Mesenchymal stem cell (in vitro differentiated cells and primary cell): Measurements from ENCODE around the gene CYREN.

ENCODE experiments used
- DNase-seq: peaks from one replicate; pipeline ENCODE4 v3.0.0-alpha.2; 2013
- H2AFZ ChIP-seq: one replicate; pipeline ENCODE4 v1.6.1; 2013; ENCODE audit warnings: low read depth, mild to moderate bottlenecking, control low read depth, inconsistent platforms, low read length, moderate library complexity
- H2AK5ac ChIP-seq: 2 replicates; pipeline ENCODE4 v1.6.1; 2013; ENCODE audit warnings: low read length, moderate library complexity, mild to moderate bottlenecking, inconsistent platforms; ENCODE audit not compliant: severe bottlenecking
- H2BK120ac ChIP-seq: one replicate; pipeline ENCODE4 v1.6.1; 2013; ENCODE audit warnings: low read depth, mild to moderate bottlenecking, inconsistent platforms, low read length, moderate library complexity
- H2BK12ac ChIP-seq, 2 experiments: one replicate each; pipeline ENCODE4 v1.6.1; 2013; ENCODE audit warnings: inconsistent platforms in 2 of 2, low read length in 2 of 2, mild to moderate bottlenecking in 2 of 2, moderate library complexity in 2 of 2, control low read depth in 1 of 2
- H2BK15ac ChIP-seq: one replicate; pipeline ENCODE4 v1.6.1; 2013; ENCODE audit warnings: mild to moderate bottlenecking, low read depth, inconsistent platforms; ENCODE audit not compliant: poor library complexity, severe bottlenecking
- H2BK5ac ChIP-seq: 2 replicates; pipeline ENCODE4 v1.6.1; 2013; ENCODE audit warnings: low read depth, mild to moderate bottlenecking, low read length, control low read depth, inconsistent platforms; ENCODE audit not compliant: poor library complexity, severe bottlenecking
- H3K14ac ChIP-seq, 2 experiments: one replicate each; pipeline ENCODE4 v1.6.1; 2013; ENCODE audit warnings: inconsistent platforms in 2 of 2, low read length in 2 of 2, control low read depth in 1 of 2, mild to moderate bottlenecking in 1 of 2, moderate library complexity in 1 of 2
- H3K18ac ChIP-seq, 2 experiments: one replicate each; pipeline ENCODE4 v1.6.1; 2013; ENCODE audit warnings: inconsistent platforms in 2 of 2, low read length in 2 of 2, control low read depth in 1 of 2, low read depth in 1 of 2, mild to moderate bottlenecking in 1 of 2
- H3K23ac ChIP-seq, 2 experiments: one replicate each; pipeline ENCODE4 v1.6.1; 2013; ENCODE audit warnings: inconsistent platforms in 2 of 2, low read length in 2 of 2, mild to moderate bottlenecking in 2 of 2, moderate library complexity in 2 of 2, control low read depth in 1 of 2
- H3K27ac ChIP-seq: 2 replicates; pipeline ENCODE4 v1.5.1; 2013; ENCODE audit warnings: mild to moderate bottlenecking, moderate library complexity, low read length, control low read depth, inconsistent platforms; ENCODE audit not compliant: poor library complexity, severe bottlenecking
- H3K27me3 ChIP-seq, 2 experiments: 2 replicates each; pipeline versions ENCODE4 v1.6.1 to v1.7.0; 2013; ENCODE audit warnings: low read length in 2 of 2, mild to moderate bottlenecking in 2 of 2, moderate library complexity in 2 of 2, control low read depth in 1 of 2, inconsistent platforms in 1 of 2; ENCODE audit not compliant: control insufficient read depth in 1 of 2, insufficient read depth in 1 of 2
- H3K36me3 ChIP-seq, 2 experiments: 2 replicates each; pipeline versions ENCODE4 v1.6.1 to v1.7.0; 2013; ENCODE audit warnings: low read length in 2 of 2, control low read depth in 1 of 2, inconsistent platforms in 1 of 2, low read depth in 1 of 2, mild to moderate bottlenecking in 1 of 2; ENCODE audit not compliant: insufficient read depth in 2 of 2, control insufficient read depth in 1 of 2
- H3K4ac ChIP-seq, 2 experiments: one replicate each; pipeline ENCODE4 v1.6.1; 2013; ENCODE audit warnings: inconsistent platforms in 2 of 2, low read length in 2 of 2, mild to moderate bottlenecking in 2 of 2, moderate library complexity in 2 of 2, control low read depth in 1 of 2, low read depth in 1 of 2
- H3K4me1 ChIP-seq: 2 replicates; pipeline ENCODE4 v1.6.1; 2013; ENCODE audit warnings: low read depth, low read length, control low read depth; ENCODE audit not compliant: control insufficient read depth, insufficient read depth
- H3K4me2 ChIP-seq: 2 replicates; pipeline ENCODE4 v1.6.1; 2013; ENCODE audit warnings: low read length, mild to moderate bottlenecking, inconsistent platforms; ENCODE audit not compliant: poor library complexity, severe bottlenecking
- H3K4me3 ChIP-seq, 2 experiments: 2 replicates each; pipeline versions ENCODE4 v1.5.1 to v1.7.0; 2013; ENCODE audit warnings: low read length in 2 of 2, mild to moderate bottlenecking in 2 of 2, control low read depth in 1 of 2, low read depth in 1 of 2; ENCODE audit not compliant: insufficient read depth in 1 of 2
- H3K79me1 ChIP-seq: replicated peaks from 2 replicates; pipeline ENCODE4 v1.6.1; 2013; ENCODE audit warnings: mild to moderate bottlenecking, control low read depth, low read length, inconsistent platforms; ENCODE audit not compliant: poor library complexity, severe bottlenecking
- H3K9ac ChIP-seq: 2 replicates; pipeline ENCODE4 v1.7.0; 2013; ENCODE audit warnings: mild to moderate bottlenecking, low read length, moderate library complexity
- H3K9me3 ChIP-seq: 2 replicates; pipeline ENCODE4 v1.7.0; 2013; ENCODE audit warnings: mild to moderate bottlenecking, low read length; ENCODE audit not compliant: control insufficient read depth
- H4K8ac ChIP-seq: one replicate; pipeline ENCODE4 v1.6.1; 2013; ENCODE audit warnings: inconsistent platforms, mild to moderate bottlenecking, low read length, moderate library complexity
- H4K91ac ChIP-seq: one replicate; pipeline ENCODE4 v1.6.1; 2013; ENCODE audit warnings: mild to moderate bottlenecking, low read length, inconsistent platforms
- WGBS: methylation state at CpG from one replicate; pipeline ENCODE4 v1.1.7; 2013; ENCODE audit warnings: mixed read lengths; 5-methylcytosine and 5-hydroxymethylcytosine counted together

CYREN gene

GRCh38 chr7:135193615-135194081, 23.1 kb upstream of the CYREN start:
- peak overlapping the region; percentile 93 for H2BK5ac ChIP-seq
- peak; percentile 90 for DNase-seq
- no peak overlapping the region for H2BK12ac ChIP-seq
- H3K27ac ChIP-seq = peak overlapping the region; percentile 95
- peak overlapping the region; percentile 93 for H2AK5ac ChIP-seq
- no peak overlapping the region for H3K4me3 ChIP-seq
- H2BK15ac ChIP-seq = no peak overlapping the region
- no peak overlapping the region for H4K91ac ChIP-seq
- H3K4me1 ChIP-seq = peaks cover 31% of the 10 kb centered on the region
- H4K8ac ChIP-seq = no peak overlapping the region
- no peaks in the 10 kb centered on the region for H3K9me3 ChIP-seq
- H3K18ac ChIP-seq = peak overlapping the region in 1 of 2 experiments; percentile 42
- no peak overlapping the region for H3K9ac ChIP-seq
- no peak overlapping the region for H3K4ac ChIP-seq
- no peak overlapping the region for H3K23ac ChIP-seq
- no peaks in the 10 kb centered on the region for H3K27me3 ChIP-seq
- no peak overlapping the region for H2BK120ac ChIP-seq
- peaks cover 57 to 67% of the 10 kb centered on the region in 2 experiments for H3K36me3 ChIP-seq
- no peak overlapping the region for H2AFZ ChIP-seq
- H3K4me2 ChIP-seq = no peak overlapping the region
- WGBS = 56% methylated on average over 9 of the region's 10 CpGs
- H3K14ac ChIP-seq = no peak overlapping the region
- peaks cover 46% of the 10 kb centered on the region for H3K79me1 ChIP-seq

DNA sequence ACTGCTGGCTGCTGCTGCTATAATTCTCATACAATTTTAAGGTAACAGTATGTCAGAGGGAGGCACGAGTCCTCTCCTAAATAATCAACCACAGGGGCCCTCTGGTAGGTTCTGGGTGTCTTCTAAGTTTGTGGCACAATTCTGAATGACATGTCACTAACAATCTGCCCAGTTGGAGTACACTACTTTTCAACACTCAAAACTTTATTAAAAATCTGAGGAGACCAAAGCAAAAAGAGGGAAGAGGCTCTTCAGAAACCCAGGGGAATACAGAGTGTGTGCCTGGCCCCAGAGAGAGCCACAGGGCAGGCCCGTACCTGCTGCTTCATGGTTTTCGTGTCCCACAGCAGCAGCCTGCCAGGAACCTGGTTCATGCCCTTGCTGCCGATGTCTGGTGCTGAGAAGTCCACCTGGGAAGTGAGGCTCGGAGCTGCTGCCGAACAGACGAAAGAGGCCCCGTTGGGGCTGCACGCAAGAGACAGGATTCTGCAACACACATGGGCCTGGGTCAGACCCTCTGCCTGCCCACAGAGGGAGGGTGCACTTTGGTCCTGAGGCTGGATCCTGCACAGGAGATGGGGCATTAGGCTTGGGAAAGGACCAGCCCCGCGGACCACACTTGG, 22.5 kb upstream of the CYREN start:
- WGBS = 95% methylated on average over 10 of the region's 11 CpGs
- no peak overlapping the region for H2BK12ac ChIP-seq
- no peak overlapping the region for H3K9ac ChIP-seq
- H3K27me3 ChIP-seq = no peaks in the 10 kb centered on the region
- H2BK120ac ChIP-seq = no peak overlapping the region
- H3K9me3 ChIP-seq = no peaks in the 10 kb centered on the region
- peaks cover 29% of the 10 kb centered on the region for H3K4me1 ChIP-seq
- H3K23ac ChIP-seq = no peak overlapping the region
- peak overlapping the region in 1 of 2 experiments; percentile 42 for H3K18ac ChIP-seq
- H2AFZ ChIP-seq = no peak overlapping the region
- H4K8ac ChIP-seq = peak overlapping the region; percentile 56
- H2BK5ac ChIP-seq = no peak overlapping the region
- no peak overlapping the region for H3K4me3 ChIP-seq
- peaks cover 45% of the 10 kb centered on the region for H3K79me1 ChIP-seq
- H2AK5ac ChIP-seq = peak overlapping the region; percentile 88
- peaks cover 60 to 73% of the 10 kb centered on the region in 2 experiments for H3K36me3 ChIP-seq
- H3K4ac ChIP-seq = no peak overlapping the region
- peak overlapping the region; percentile 6 for H3K4me2 ChIP-seq
- no peak overlapping the region for H4K91ac ChIP-seq
- H3K27ac ChIP-seq = peak overlapping the region; percentile 84
- H2BK15ac ChIP-seq = no peak overlapping the region
- no peak for DNase-seq
- H3K14ac ChIP-seq = no peak overlapping the region

GRCh38 chr7:135190703-135191102, 20.2 kb upstream of the CYREN start:
- Histone ChIP-seq H3K36me3 (peaks cover 59 to 75% of the 10 kb centered on the region in 2 experiments), H3K4me1 (peaks cover 16% of the 10 kb centered on the region), H4K91ac (no peak overlapping the region), H3K18ac (no peak overlapping the region), H3K27ac (no peak overlapping the region), H3K4me2 (no peak overlapping the region), H2AFZ (no peak overlapping the region), H3K4me3 (no peak overlapping the region), H2BK120ac (no peak overlapping the region), H3K27me3 (no peaks in the 10 kb centered on the region), H2BK5ac (no peak overlapping the region), H4K8ac (no peak overlapping the region), H3K9ac (no peak overlapping the region), H2BK12ac (no peak overlapping the region), H3K23ac (no peak overlapping the region), H2BK15ac (no peak overlapping the region), H3K79me1 (peaks cover 40% of the 10 kb centered on the region), H3K9me3 (no peaks in the 10 kb centered on the region), H3K4ac (no peak overlapping the region), H2AK5ac (no peak overlapping the region), H3K14ac (no peak overlapping the region)
- no peak for DNase-seq

DNA sequence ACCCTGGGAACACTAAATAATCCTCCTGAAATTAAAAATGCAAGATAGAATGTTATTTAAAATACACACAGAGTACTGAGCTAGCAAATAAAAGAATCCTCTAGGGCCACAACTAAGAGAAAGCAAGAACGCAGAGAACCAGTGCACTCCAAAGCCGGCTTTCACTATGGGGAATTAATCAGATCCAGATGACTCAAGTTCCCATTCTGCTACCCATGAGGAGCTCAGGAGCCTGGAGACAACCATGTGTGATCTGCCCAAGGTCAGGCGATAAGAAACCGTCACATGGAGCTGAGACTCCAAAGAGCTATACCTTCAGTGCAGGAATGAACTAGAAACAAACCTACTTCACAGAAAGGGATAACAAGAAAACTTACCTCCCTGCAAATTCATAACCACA, 19.5 kb upstream of the CYREN start:
- H3K4me1 ChIP-seq = peaks cover 15% of the 10 kb centered on the region
- no peak overlapping the region for H3K18ac ChIP-seq
- H3K14ac ChIP-seq = no peak overlapping the region
- peaks cover 40% of the 10 kb centered on the region for H3K79me1 ChIP-seq
- H2AK5ac ChIP-seq = no peak overlapping the region
- no peak overlapping the region for H2BK12ac ChIP-seq
- H4K8ac ChIP-seq = no peak overlapping the region
- no peak overlapping the region for H3K4me2 ChIP-seq
- no peak overlapping the region for H3K4me3 ChIP-seq
- H3K27ac ChIP-seq = no peak overlapping the region
- H3K23ac ChIP-seq = no peak overlapping the region
- no peak overlapping the region for H2BK120ac ChIP-seq
- 97% methylated on average over 4 of the region's 4 CpGs for WGBS
- no peak overlapping the region for H2AFZ ChIP-seq
- H3K36me3 ChIP-seq = peaks cover 62 to 77% of the 10 kb centered on the region in 2 experiments
- no peak for DNase-seq
- no peaks in the 10 kb centered on the region for H3K27me3 ChIP-seq
- H2BK15ac ChIP-seq = no peak overlapping the region
- H4K91ac ChIP-seq = no peak overlapping the region
- peak overlapping the region; percentile 16 for H3K9ac ChIP-seq
- H3K9me3 ChIP-seq = no peaks in the 10 kb centered on the region
- H2BK5ac ChIP-seq = no peak overlapping the region
- H3K4ac ChIP-seq = no peak overlapping the region
